Hepatocyte (in vitro differentiated cells): ENCODE data around the gene TMEM17. TPM values are rescaled to one million over a fixed set of nuclear protein-coding genes. Genes with fewer than 3 reads are reported as not detected.

Experiments used
- DNase-seq: peaks from one replicate; pipeline ENCODE4 v3.0.0-alpha.2; 2016; ENCODE audit warnings: low spot score
- H2AFZ ChIP-seq: fragments of 200-600 bp; sonication (generic); 2 replicates; pipeline ENCODE4 v1.6.0; 2016; ENCODE audit warnings: antibody characterized with exemption, mild to moderate bottlenecking
- H3K27ac ChIP-seq: fragments of 200-600 bp; sonication (generic); 2 replicates; pipeline ENCODE4 v1.5.1; 2016; ENCODE audit warnings: mild to moderate bottlenecking
- H3K27me3 ChIP-seq: fragments of 200-600 bp; sonication (generic); 2 replicates; pipeline ENCODE4 v1.6.1; 2016
- H3K36me3 ChIP-seq: fragments of 200-600 bp; sonication (generic); replicated peaks from 2 replicates; pipeline ENCODE4 v1.5.1; 2016; ENCODE audit warnings: low read depth; ENCODE audit not compliant: insufficient read depth
- H3K4me1 ChIP-seq: fragments of 200-600 bp; sonication (generic); 2 replicates; pipeline ENCODE4 v1.5.1; 2016; ENCODE audit warnings: mild to moderate bottlenecking, moderate library complexity; ENCODE audit not compliant: insufficient read depth
- H3K4me2 ChIP-seq: fragments of 200-600 bp; sonication (generic); 2 replicates; pipeline ENCODE4 v1.6.0; 2016
- H3K4me3 ChIP-seq: fragments of 200-600 bp; sonication (generic); 2 replicates; pipeline ENCODE4 v1.5.1; 2016; ENCODE audit warnings: mild to moderate bottlenecking
- H3K79me2 ChIP-seq: fragments of 200-600 bp; sonication (generic); 2 replicates; pipeline ENCODE4 v1.6.0; 2017; ENCODE audit warnings: mild to moderate bottlenecking
- H3K9me2 ChIP-seq: fragments of 200-600 bp; sonication (generic); replicated peaks from 2 replicates; pipeline ENCODE4 v1.6.0; 2017; ENCODE audit warnings: mild to moderate bottlenecking; ENCODE audit not compliant: insufficient read depth
- H3K9me3 ChIP-seq: fragments of 200-600 bp; sonication (generic); 2 replicates; pipeline ENCODE4 v1.5.1; 2016; ENCODE audit warnings: low read depth, mild to moderate bottlenecking
- H4K20me1 ChIP-seq: fragments of 200-600 bp; sonication (generic); 2 replicates; pipeline ENCODE4 v1.6.0; 2016; ENCODE audit warnings: mild to moderate bottlenecking; ENCODE audit not compliant: insufficient read depth, poor library complexity, severe bottlenecking
- CTCF ChIP-seq: fragments of 200-600 bp; sonication (generic); IDR thresholded peaks from 2 replicates; pipeline ENCODE4 v1.5.1; 2016; ENCODE audit warnings: antibody characterized with exemption, mild to moderate bottlenecking; ENCODE audit not compliant: poor library complexity
- EZH2 ChIP-seq: fragments of 200-600 bp; sonication (generic); IDR thresholded peaks from 2 replicates; pipeline ENCODE4 v1.6.1; 2016; ENCODE audit warnings: antibody characterized with exemption, mild to moderate bottlenecking, borderline replicate concordance
- EZH2phosphoT487 ChIP-seq: fragments of 200-600 bp; sonication (generic); IDR thresholded peaks from one replicate; pipeline ENCODE4 v1.6.1; 2018; ENCODE audit warnings: antibody characterized with exemption, mild to moderate bottlenecking, low read depth, moderate library complexity; ENCODE audit not compliant: unreplicated experiment, severe bottlenecking
- WGBS: methylation state at CpG from one replicate; pipeline ENCODE4 v1.1.6; 2016; ENCODE audit warnings: low lambda C conversion rate; ENCODE audit errors: missing lambda C conversion rate; 5-methylcytosine and 5-hydroxymethylcytosine counted together
- polyA plus RNA-seq: library from polyadenylated mRNA; unstranded; fragments of >200 nt; fragmentation: Nextera tagmentation; extraction: Ambion mirVana; gene quantifications from 2 replicates; pipeline ENCODE4 v1.2.1, GENCODE V29; 2016
- total RNA-seq: library from RNA; depleted of rRNA; stranded (reverse); fragments of >200 nt; gene quantifications from 2 replicates; pipeline ENCODE4 v1.2.3, GENCODE V29; 2014

The TMEM17 gene
- total and polyA plus RNA-seq, 2 experiments from 2014 or later = 3.6 TPM

- Histone ChIP-seq H4K20me1 (no peaks in the 10 kb centered on the region), H3K9me3 (no peaks in the 10 kb centered on the region), H3K27ac (no peak overlapping the region), H2AFZ (no peak overlapping the region), H3K9me2 (no peaks in the 10 kb centered on the region), H3K36me3 (no peaks in the 10 kb centered on the region), H3K4me2 (no peak overlapping the region), H3K4me3 (no peak overlapping the region), H3K4me1 (peaks cover 14% of the 10 kb centered on the region), H3K79me2 (no peaks in the 10 kb centered on the region), H3K27me3 (no peaks in the 10 kb centered on the region)
- no peak for TF ChIP-seq CTCF
- TF ChIP-seq EZH2phosphoT487 = no peak
- no peak for TF ChIP-seq EZH2
- no peak for DNase-seq
- WGBS = 98% methylated on average over 2 of the region's 2 CpGs
These were observed 46.3 kb downstream of the TMEM17 start for GRCh38 chr2:62459672-62460071.

- no peak for DNase-seq
- no peak overlapping the region for H2AFZ ChIP-seq
- H3K9me3 ChIP-seq = no peaks in the 10 kb centered on the region
- no peaks in the 10 kb centered on the region for H3K9me2 ChIP-seq
- TF ChIP-seq EZH2phosphoT487 = no peak
- TF ChIP-seq EZH2 = no peak
- no peak for TF ChIP-seq CTCF
- H3K27ac ChIP-seq = no peak overlapping the region
- H3K79me2 ChIP-seq = no peaks in the 10 kb centered on the region
- H3K4me3 ChIP-seq = no peak overlapping the region
- 93% methylated on average over 3 of the region's 3 CpGs for WGBS
- H4K20me1 ChIP-seq = no peaks in the 10 kb centered on the region
- H3K36me3 ChIP-seq = no peaks in the 10 kb centered on the region
- H3K4me1 ChIP-seq = peaks cover 14% of the 10 kb centered on the region
- no peaks in the 10 kb centered on the region for H3K27me3 ChIP-seq
- no peak overlapping the region for H3K4me2 ChIP-seq
These were observed 46.9 kb downstream of the TMEM17 start for GRCh38 chr2:62459106-62459505.

- Histone ChIP-seq H3K27ac (peak overlapping the region; percentile 48), H3K36me3 (no peaks in the 10 kb centered on the region), H3K4me1 (peaks cover 14% of the 10 kb centered on the region), H3K27me3 (no peaks in the 10 kb centered on the region), H3K9me3 (no peaks in the 10 kb centered on the region), H4K20me1 (no peaks in the 10 kb centered on the region), H3K79me2 (no peaks in the 10 kb centered on the region), H3K9me2 (no peaks in the 10 kb centered on the region), H3K4me2 (no peak overlapping the region), H3K4me3 (no peak overlapping the region), H2AFZ (no peak overlapping the region)
- WGBS = 70% methylated on average over 6 of the region's 6 CpGs
- TF ChIP-seq CTCF (no peak), EZH2 (no peak), EZH2phosphoT487 (no peak)
- no peak for DNase-seq
These were observed 47.3 kb downstream of the TMEM17 start for GRCh38 chr2:62458671-62459081.

GRCh38 chr2:62458206-62458641 is 47.8 kb downstream of the TMEM17 start:
- Histone ChIP-seq H3K79me2 (no peaks in the 10 kb centered on the region), H3K4me2 (no peak overlapping the region), H3K4me3 (no peak overlapping the region), H3K27ac (peak overlapping the region; percentile 48), H3K9me2 (no peaks in the 10 kb centered on the region), H3K27me3 (no peaks in the 10 kb centered on the region), H4K20me1 (no peaks in the 10 kb centered on the region), H3K9me3 (no peaks in the 10 kb centered on the region), H2AFZ (no peak overlapping the region), H3K36me3 (no peaks in the 10 kb centered on the region), H3K4me1 (peaks cover 14% of the 10 kb centered on the region)
- DNase-seq = no peak
- 90% methylated on average over 11 of the region's 11 CpGs for WGBS
- TF ChIP-seq CTCF (no peak), EZH2 (no peak), EZH2phosphoT487 (no peak)
